ENCODE measurements around the gene MOV10L1.
"Not testable (repeated sequence)": the region's sequence is repeated elsewhere in the genome, so short reads cannot be mapped to it uniquely, and the experiment has no call there.

The MOV10L1 gene

DNA sequence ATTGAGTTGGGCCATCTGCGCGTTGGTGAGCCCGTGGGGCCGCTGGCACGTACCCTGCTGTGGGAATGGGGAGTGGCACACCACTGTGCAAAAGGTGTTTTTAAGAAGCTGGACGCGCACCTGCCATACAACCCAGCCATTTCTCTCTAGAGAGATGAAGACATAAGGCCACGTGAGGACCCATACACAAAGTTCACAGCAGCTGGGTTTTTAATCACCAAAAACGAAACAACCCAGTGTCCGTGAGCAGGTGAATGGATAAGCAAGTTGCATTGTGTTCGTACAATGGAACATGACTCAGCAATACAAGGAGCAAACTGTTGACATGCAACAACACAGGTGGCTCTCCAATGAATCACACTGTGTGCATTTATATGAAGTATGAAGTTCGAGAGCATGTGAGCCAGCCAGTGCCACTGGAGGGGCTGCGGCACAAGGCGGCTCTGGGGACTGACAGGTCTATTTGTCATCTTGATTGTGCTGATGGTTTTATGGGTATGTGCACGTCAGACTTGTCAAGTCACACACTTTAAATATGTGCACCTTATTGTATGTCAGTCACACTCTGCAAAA is 50.1 kb downstream of the MOV10L1 start:
- DNase-seq: no peak

DNA sequence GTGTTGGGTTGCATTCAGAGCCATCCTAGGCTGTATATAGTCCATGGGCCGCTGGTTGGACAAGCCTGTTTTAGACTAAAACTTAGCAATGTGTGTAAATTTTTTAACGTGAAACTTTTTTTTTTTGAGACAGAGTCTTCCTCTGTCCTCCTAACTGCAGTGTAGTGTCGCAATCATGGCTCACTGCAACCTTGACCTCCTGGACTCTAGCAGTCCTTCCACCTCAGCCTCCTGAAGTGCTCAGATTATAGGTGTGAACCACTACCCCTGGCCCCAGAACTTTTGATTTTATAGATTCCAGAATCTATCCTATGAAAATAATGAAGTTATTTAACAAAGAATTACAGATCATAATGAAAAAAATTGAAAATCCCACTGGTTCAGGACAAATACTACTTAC is 50.8 kb downstream of the MOV10L1 start:
- DNase-seq: no peak

DNA sequence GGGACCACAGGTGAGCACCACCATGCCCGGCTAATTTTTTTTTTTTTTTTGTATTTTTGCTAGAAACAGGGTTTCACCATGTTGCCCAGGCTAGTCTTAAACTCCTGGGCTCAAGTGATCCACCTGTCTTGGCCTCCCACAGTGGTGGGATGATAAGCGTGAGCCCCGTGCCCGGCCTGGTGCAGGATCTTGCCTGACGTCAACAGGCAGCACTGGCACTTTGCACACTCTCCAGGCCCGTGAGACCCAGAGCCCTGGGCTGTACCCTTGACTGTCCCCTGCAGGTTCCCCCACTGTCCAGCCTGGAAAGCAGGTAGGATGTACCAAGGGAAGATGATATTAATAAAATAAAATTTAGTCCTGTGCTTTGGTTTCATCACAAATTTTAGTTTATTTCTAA is 51.7 kb downstream of the MOV10L1 start:
- DNase-seq: no peak

DNA sequence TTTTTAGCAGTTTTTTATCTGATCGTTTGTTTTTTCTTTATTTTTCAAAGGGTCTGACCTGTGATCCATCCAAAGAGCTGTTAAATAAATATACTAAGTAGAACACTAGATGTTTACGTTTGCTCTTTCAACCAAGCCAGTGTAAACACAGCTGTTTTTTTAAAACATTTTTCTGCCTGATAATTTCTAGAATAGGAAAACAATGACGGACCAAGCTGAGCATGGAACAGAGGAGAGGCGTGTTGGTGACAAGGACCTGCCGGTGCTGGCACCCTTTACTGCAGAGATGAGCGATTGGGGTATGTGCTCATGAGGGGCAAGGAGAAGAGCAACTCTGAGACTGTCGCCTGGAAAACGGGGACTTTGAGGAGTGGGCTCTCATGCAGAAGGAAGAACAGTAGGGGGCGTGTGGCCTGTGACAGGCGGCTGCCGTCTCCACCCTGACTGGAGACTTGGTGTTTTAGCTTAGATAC is 52.1 kb downstream of the MOV10L1 start:
- DNase-seq: no peak

DNA sequence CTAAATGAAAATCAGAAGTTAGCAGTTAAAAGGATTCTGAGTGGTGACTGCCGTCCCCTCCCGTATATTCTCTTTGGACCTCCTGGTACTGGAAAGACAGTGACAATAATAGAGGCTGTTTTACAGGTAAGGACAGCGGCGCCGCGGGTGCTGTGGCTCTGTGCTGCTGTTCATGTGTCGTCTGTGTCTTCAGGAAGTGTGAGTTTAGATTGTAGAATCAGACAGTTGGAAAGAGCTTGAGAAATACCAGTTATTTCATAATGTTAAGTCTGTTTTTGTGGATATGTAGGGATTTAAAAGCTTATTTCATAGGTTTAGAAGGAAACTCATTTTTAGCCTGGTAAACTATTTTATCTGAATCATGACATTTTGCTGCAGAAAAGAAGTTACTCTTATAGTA is 53.3 kb downstream of the MOV10L1 start:
- no peak for DNase-seq

DNA sequence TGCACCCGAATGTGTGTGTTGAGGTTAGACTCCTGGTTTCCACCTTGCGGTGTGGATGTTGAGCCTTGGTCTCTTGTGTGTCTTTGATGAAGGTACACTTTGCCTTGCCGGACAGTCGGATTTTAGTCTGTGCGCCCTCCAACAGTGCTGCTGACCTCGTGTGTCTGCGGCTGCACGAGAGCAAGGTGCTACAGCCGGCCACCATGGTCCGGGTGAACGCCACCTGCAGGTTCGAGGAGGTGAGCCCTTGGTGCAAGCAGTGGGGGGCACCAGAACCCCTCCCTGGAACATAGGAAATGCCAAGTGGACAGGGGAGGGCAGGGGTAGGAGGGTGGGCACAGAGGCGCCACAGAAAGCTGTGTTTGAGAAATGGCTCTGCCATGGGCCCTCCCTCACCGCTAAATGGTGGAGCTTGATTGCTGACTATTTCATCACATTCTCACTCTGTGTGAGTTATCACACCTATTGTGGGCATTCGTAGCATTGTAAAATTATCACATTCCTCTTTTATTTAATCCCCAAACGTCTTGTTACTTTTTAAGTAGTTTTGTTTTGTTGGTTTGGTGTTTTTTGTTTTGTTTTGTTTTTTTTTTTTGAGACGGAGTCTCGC is 54.3 kb downstream of the MOV10L1 start:
- DNase-seq: no peak

DNA sequence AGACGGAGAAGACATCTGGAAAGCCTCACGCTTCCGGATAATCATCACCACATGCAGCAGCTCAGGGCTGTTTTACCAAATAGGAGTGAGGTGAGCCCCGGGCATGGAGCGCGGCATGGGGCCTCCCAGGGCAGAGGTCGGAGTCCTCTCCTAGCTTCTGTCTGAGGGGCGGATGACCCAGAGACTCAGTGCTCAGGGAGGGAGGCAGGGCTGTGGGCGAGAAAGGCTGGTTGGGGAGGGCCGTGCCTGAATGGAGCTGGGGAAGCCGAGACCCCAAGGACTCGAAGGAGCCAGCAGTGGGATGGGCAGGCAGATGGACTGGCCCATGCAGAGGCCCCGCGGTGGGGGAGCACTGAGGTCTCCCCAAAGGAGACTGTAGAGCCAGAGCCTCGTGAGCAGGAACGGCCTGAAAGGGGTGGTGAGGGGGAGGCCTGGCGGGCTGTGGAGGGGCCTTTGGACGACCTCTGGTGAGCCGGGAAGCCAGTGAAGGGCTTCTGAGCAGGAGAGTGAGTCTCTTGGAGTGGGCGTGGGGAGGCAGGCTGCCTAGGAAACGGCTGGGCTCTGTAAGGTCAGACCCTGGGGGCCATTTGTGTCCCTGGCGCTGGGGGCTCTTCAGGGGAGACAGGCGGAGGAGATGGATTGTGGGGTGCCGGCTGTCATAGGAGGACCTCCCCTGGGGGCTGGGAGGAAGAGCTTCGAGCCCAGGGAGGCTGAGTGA is 56.1 kb downstream of the MOV10L1 start:
- no peak for DNase-seq

DNA sequence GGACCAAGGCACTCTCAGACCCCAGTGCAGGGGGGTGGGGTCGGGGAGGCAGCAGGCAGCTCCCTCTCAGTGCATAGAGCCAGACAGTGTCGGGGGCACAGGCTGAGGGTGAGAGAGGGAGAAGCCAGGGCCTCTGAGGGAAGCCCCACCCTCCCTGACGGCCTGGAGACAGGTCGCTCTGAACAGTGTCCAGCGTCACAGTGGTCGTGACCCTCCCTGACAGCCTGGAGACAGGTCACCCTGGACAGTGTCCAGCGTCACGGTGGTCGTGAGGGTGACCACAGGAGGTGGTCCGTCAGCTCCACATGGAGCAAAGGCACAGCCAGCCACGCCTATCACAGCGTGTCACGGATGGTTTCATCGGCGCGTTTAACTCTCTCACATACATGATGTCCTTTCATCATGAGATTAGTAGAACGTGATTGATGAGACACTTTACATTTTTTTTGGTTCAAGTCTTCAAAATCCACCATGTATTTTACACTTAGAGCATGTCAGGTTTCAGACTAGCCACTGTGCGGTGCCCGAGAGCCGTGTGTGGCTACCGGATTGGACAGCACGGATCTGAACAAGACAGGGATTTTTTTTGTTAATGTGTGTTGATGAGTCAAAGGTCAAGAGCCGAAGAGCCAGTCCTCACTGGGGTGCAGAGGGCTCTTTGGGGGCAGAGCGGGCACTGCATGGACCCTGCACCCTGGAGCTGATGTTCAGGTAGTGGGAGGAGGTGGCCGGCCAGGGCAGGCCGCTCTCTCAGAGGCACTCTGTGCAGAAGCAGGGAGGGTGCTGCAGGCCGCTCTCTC is 56.8 kb downstream of the MOV10L1 start:
- peak; percentile 78 for DNase-seq

DNA sequence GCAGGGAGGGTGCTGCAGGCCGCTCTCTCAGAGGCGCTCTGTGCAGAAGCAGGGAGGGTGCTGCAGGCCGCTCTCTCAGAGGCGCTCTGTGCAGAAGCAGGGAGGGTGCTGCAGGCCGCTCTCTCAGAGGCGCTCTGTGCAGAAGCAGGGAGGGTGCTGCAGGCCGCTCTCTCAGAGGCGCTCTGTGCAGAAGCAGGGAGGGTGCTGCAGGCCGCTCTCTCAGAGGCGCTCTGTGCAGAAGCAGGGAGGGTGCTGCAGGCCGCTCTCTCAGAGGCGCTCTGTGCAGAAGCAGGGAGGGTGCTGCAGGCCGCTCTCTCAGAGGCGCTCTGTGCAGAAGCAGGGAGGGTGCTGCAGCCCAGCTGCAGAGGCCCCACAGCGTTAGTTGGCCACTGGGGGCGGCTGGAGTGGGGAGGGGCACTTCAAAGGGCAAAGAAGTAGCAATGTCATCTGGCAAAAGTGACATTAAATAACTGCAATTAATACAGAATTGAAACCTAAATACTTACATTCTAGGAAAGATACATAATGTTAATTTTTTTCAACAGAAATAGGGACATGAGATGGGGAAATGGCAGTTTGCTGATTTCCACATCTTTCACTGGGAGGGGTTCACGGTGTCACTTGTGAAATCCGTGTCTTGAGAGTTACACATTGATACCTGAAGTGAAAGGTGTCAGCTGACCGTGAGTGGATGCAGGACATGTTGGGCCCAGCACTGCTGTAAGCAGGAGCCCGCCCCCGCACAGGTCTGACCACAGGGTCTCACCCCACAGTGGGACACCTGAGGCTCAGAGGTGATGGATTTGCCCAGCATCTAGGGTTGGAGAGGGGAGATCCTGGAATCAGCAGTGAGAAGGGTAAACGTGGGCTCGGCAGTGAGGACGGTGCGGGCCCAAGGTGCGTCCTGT is 57.7 kb downstream of the MOV10L1 start:
- not testable (repeated sequence) for DNase-seq

DNA sequence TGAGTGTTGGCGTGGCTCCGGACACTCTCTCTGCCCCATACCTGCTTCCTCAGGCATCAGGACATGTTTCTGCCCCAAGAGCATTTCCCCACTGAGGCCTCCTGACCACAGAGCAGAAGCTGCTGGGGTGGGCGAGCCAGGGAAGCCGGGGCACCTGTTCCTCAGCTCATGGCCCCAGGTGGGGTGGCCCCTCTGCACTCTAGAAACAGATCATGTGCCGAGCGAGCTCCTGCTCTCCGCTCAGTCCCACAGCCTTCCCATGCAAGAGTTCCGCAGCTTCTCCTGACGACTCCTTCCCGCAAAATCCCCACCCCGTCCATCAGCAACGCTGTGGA is 58.3 kb downstream of the MOV10L1 start:
- no peak for DNase-seq

DNA sequence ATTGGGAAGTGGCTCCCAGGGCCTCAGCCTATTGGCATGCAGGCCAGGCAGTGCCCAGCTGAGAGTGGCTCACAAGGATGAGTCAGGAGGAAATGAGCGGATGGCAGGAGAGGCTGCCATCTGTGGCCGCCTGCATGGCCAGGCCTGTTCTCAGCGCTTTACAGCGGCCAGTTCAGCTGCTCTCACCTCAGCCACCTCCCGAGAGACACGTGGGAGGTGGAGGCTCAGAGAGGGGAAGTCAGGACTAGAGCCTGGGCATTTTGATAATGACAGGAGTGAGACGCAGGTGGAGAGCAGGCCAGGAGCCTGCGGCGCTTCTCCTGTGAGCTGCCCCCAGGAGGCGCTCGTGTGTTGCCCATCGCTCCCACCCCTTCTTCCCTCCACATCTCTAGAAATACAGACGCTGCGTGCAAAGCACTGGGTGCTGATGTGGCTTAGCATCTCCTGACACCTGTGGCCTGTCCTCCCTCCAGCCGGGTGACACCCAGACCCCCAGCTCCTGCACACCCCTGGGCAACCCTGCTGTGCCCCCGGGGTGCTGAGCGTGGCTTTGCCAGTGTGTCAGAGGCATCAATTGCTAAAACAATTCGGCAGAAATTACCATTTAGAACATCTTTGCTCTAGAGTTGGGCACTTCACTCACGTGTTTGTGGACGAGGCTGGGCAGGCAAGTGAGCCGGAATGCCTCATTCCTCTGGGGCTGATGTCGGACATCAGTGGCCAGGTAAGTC is 59.4 kb downstream of the MOV10L1 start:
- no peak for DNase-seq

DNA sequence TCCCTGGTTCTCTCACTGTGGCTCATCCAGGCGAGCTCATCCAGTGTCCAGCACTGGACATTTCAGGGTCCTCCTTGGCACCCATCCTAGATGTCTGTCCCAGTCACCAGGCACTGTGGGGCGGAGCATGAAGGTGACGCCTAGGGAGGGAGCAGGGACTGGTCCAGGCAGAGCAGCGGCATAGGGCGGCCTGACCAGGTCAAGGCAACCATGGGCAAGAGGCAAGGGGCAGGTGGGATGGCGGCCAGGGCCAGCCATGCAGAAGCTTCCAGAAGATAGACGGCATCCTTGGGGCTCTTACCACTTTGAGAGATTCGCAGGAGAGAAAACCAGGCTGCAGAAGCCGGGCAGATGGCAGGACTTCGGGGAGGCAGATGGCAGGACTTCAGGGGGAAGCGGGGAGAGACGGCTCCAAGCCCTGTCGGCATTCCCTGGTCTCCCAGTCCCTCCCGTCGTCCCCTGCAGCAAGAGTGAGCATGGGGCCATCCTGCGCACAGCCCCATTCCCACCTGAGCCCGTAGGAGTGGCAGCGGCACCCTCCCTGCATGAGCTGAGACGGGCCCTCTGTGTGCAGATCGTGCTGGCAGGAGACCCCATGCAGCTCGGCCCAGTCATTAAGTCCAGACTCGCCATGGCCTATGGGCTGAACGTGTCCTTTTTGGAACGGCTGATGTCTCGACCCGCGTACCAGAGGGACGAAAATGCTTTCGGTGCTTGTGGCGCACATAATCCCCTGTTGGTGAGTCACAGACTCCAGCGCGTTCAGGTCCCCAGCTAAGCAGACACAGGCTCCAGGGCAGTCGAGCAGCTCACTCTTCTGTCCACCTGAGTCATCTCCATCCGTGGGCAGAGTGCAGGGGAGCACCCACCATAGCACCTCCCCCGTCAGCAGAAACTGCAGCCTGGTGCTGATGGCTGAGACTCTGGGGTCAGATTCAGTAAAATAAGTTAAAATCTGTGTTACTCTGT is 60.6 kb downstream of the MOV10L1 start:
- no peak for DNase-seq

DNA sequence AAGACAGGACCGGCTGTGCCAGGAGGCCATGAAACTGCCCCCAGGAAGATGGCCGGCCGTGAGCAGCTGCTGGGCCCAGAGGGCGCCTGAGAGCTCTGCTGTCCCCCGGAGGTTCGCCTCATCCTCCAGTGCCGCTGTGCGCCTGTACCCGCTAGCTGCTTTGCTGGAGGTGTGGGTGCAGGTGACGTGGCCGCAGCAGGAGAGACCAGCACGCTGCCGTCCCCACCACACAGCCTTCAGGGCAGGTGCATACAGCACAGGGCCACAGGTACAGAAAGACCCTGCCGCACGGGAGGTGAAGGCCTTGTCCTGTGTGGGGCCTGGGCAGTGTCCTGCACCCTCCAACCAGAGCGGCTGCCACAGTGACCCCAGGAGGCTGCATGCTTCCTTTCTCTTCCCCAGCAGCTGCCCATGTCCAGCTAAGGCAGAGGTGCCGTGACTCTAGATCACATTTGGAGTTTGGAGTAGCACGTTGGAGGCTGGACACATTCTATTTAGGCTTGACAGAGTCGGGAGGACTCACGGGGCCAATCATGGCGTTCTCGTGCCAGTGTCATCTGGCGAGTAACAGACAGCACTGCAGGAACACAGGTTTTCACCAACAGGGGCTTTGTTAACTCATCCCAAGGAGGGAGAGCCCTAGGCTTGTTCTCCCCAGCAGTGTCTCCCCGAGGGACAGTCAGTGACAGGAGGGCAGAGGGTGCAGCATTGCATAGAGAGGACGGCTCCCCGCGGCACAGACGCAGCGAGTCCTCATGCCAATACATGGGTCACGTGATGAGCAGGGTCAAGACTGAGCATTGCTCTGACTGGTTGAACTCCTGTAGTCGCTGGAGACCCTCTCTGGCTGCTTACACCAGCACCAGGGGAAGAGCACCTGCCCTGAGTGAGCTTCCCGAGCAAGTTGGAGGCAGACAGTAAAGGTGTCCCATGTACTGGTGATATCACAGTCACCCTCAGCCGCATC is 62.0 kb downstream of the MOV10L1 start:
- DNase-seq: no peak

DNA sequence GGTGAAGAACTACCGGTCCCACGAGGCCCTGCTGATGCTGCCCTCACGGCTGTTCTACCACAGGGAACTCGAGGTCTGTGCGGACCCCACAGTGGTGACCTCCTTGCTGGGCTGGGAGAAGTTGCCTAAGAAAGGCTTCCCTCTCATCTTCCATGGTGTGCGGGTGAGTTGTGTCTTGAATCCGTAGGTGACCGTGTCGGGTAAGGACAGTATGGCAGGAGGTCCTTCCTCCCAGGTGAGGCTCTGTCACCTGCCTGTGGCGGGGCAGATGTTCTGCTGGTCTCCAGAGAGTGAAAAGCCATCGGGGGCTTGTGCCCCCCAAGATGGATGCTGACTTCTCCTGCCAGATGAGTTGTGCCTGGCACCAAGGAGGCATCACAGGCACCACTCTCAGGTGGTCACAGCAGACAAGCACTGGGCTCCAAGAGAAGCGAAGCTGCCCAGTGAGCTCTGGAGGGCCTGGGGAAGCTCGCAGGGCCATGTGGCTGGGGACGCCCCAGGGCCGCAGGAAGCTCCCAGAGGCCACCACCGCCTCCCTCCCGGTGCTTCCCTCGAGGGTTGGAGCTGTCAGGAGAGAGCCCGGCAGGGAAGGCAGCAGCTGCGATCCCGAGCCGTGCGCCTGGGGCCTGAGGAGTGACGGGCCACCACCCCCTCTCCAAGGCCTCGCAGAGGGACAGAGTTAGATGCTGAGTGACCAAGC is 63.4 kb downstream of the MOV10L1 start:
- DNase-seq: no peak

DNA sequence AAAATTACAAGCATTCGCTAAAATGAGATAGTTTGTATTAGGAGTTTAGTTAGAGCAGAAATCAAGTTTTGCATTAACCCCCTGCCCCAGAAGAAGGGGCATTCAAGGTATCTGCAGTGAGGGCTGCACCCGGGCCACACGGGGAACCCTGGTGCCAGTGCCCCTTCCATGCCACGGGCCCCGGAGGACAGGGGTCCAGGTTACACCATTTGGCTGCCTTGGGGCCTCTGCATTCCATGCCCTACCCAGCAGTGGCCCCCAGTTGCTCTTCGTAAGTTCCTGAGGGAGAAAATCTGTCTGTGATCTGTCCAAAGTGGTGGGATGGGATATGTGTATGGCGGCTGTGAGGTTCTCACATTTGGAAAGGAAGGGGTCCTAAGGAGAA is 63.9 kb downstream of the MOV10L1 start:
- no peak for DNase-seq

DNA sequence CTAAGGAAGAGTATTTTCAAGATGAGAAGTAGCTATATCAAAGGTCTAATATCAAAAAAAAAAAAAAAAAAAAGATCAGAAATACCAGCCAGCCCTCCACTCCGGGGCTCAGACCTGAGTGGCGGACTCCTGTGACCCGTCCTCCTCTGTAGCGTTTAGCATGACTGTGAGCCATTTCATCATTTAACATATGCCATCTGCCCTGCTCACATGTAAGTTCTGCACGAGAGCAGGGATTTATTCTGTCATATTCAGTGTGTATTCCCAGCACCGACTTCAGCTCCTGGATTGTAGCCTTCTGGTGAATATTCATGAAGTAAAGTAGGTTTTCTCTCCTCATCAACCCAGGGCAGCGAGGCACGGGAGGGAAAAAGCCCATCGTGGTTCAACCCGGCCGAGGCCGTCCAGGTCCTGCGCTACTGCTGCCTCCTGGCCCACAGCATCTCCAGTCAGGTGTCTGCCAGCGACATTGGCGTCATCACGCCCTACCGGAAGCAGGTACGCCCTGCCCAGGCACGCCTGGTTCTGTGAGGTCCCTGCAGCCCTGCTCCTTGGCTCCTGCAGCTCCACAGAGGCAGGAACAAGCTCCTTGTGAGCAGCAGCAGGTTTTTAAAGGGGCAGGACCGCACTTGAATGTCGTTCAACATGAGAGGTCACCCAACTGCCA is 68.0 kb downstream of the MOV10L1 start:
- peak; percentile 37 for DNase-seq

DNA sequence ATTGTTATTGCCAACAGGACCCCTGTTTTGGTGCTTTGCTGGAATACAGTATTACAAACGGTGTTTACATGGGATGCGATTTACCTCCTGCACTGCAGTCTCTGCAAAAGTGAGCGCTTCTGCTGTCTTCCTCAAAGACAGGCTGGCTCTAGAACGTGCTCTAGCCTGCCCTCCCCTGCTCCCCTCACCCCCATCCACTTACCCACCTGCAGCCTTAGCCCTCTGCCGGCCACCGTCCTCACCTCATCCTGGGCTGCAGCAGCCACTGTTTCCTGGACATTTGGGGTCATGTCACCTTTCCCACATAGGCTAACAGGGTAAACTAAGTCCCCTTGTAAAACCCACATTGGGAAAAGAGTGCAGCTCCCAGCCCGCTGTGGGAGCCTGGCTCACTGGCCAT is 71.1 kb downstream of the MOV10L1 start:
- DNase-seq: no peak
